ENCODE data around the gene NTPCR.

DNA sequence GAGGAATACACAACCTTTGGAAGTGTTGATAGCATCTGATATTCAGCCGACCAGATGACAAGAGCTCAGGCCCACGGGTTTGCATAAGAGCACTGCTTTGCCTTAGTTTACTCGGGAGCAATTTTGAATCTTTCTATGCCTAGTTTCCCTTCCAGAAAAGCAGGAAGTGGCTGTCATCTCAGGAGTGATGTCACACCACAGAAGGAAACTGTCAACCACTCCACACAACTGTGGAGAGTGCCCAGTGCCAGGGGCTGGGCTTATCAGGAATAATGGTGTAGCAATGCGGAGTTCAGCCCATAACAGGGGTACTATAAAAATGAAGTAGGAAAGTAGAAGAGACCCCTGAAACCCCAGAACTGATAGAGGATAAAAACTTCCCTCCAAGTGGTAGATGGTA, 28.4 kb downstream of the NTPCR start:
- TF ChIP-seq, protein P1, sequence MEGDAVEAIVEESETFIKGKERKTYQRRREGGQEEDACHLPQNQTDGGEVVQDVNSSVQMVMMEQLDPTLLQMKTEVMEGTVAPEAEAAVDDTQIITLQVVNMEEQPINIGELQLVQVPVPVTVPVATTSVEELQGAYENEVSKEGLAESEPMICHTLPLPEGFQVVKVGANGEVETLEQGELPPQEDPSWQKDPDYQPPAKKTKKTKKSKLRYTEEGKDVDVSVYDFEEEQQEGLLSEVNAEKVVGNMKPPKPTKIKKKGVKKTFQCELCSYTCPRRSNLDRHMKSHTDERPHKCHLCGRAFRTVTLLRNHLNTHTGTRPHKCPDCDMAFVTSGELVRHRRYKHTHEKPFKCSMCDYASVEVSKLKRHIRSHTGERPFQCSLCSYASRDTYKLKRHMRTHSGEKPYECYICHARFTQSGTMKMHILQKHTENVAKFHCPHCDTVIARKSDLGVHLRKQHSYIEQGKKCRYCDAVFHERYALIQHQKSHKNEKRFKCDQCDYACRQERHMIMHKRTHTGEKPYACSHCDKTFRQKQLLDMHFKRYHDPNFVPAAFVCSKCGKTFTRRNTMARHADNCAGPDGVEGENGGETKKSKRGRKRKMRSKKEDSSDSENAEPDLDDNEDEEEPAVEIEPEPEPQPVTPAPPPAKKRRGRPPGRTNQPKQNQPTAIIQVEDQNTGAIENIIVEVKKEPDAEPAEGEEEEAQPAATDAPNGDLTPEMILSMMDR (conservative IDR thresholded peaks at IDR 0.05) = no peak
- no peak for TF ChIP-seq ZFX (IDR thresholded peaks at IDR 0.05)

Measured in C4-2B (cell line).